ENCODE data around the gene ABCC6. TPM values are rescaled to one million over a fixed set of nuclear protein-coding genes. Genes with fewer than 3 reads are reported as not detected.

Gene ABCC6
- total and polyA plus RNA-seq, 2 donors (not counting 1 experiment from before 2014, with no cell fraction given), result 0.27 TPM; not detected in 1

DNA sequence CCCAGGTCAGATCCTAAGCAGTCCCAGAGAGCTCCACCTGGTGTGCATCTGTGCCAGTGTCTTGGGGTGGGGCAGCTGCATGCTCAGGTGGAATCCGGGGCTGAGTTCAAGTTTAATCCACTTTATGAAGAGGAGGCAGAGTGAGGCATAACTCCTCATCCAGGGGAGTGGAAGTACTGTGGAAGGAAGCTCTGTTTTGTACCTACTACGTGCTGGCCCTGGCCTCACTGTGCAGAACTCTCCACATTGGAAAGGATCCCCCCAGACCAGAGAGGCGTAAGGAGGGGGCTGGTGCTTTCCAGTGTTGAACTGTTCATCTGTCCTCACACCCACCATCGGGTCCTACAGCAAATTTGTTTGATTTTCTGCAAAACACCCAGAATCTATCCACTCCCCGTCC lies 78.0 kb downstream of the ABCC6 start:
- Histone ChIP-seq H3K36me3 (replicated peaks in 1 of 2; ENCODE audit: control extremely low read depth in 1 of 2, control insufficient read depth in 1 of 2, extremely low read depth in 1 of 2, insufficient read depth in 2 of 2, low read length in 1 of 2) (peaks cover 0 to 43% of the 10 kb centered on the region in 2 experiments), H3K9ac (ENCODE audit: low read length) (no peak overlapping the region), H4K20me1 (ENCODE audit: control insufficient read depth, insufficient read depth, low read length, poor library complexity, severe bottlenecking) (no peaks in the 10 kb centered on the region), H3K79me2 (ENCODE audit: control insufficient read depth, insufficient read depth, low read length) (no peaks in the 10 kb centered on the region), H3K4me2 (replicated peaks; ENCODE audit: low read depth, low read length, poor library complexity, severe bottlenecking) (no peak overlapping the region), H3K27me3 (replicated peaks in 1 of 4; ENCODE audit: control extremely low read depth in 1 of 4, control insufficient read depth in 3 of 4, insufficient read depth in 4 of 4, low read length in 3 of 4) (no peaks in the 10 kb centered on the region), H3K9me3 (ENCODE audit: control extremely low read depth in 1 of 3, control insufficient read depth in 2 of 3, insufficient read depth in 1 of 3, low read length in 2 of 3) (no peaks in the 10 kb centered on the region), H3K4me1 (ENCODE audit: control insufficient read depth in 2 of 2, insufficient read depth in 2 of 2, low read length in 2 of 2) (no peaks in the 10 kb centered on the region), H2AFZ (ENCODE audit: insufficient read depth, low read depth, low read length, poor library complexity, severe bottlenecking) (no peak overlapping the region), H3K4me3 (ENCODE audit: control extremely low read depth in 1 of 5, extremely low read depth in 1 of 5, insufficient read depth in 1 of 5, low read depth in 2 of 5, low read length in 4 of 5) (no peak overlapping the region), H3K27ac (ENCODE audit: low read length in 2 of 2) (no peak overlapping the region)
- H3K27me3 Mint-ChIP-seq, result no peaks in the 10 kb centered on the region
- H3K27ac Mint-ChIP-seq, result no peak overlapping the region
- no peak for DNase-seq
- H3K9me3 Mint-ChIP-seq (ENCODE audit: insufficient read depth), result no peaks in the 10 kb centered on the region
- intact Hi-C loops (cut with micrococcal nuclease), result no loop called here
- 98% methylated on average over 5 of the region's 5 CpGs for WGBS (ENCODE audit: insufficient coverage)
- CTCF ChIA-PET, result no interaction called here
- TF ChIP-seq EZH2 (IDR thresholded peaks at IDR 0.05; ENCODE audit: borderline replicate concordance, insufficient read depth, low read depth, low read length, poor library complexity, severe bottlenecking), result no peak
- TF ChIP-seq, protein P1, sequence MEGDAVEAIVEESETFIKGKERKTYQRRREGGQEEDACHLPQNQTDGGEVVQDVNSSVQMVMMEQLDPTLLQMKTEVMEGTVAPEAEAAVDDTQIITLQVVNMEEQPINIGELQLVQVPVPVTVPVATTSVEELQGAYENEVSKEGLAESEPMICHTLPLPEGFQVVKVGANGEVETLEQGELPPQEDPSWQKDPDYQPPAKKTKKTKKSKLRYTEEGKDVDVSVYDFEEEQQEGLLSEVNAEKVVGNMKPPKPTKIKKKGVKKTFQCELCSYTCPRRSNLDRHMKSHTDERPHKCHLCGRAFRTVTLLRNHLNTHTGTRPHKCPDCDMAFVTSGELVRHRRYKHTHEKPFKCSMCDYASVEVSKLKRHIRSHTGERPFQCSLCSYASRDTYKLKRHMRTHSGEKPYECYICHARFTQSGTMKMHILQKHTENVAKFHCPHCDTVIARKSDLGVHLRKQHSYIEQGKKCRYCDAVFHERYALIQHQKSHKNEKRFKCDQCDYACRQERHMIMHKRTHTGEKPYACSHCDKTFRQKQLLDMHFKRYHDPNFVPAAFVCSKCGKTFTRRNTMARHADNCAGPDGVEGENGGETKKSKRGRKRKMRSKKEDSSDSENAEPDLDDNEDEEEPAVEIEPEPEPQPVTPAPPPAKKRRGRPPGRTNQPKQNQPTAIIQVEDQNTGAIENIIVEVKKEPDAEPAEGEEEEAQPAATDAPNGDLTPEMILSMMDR (IDR thresholded peaks at IDR 0.05), result no peak
- no peak for ATAC-seq (ENCODE audit: low read depth)
- H3K4me1 Mint-ChIP-seq, result peaks cover 11% of the 10 kb centered on the region
- POLR2A ChIA-PET, result no interaction called here
- H3K4me3 Mint-ChIP-seq, result no peak overlapping the region

DNA sequence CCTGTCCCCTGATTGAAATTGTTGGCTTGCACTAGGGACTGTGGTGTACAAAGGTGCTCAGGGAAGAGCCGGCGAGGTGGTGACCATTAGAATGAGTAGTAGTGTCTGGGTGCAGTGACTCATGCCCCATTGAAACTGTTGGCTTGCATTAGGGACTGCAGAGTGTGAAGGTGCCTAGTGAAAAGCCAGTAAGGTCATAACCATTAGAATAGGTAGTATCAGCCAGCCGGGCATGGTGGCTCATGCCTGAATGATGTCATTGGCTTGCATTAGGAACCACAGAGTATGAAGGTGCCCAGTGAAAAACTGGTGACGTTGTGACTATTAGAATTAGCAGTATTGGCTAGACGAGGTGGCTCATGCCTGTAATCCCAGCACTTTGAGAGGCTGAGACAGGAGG lies 78.9 kb downstream of the ABCC6 start:
- Histone ChIP-seq H3K27ac (ENCODE audit: low read length in 2 of 2) (no peak overlapping the region), H3K9me3 (ENCODE audit: control extremely low read depth in 1 of 3, control insufficient read depth in 2 of 3, insufficient read depth in 1 of 3, low read length in 2 of 3) (peaks cover 0 to 4% (median 0%) of the 10 kb centered on the region in 3 donors), H3K79me2 (ENCODE audit: control insufficient read depth, insufficient read depth, low read length) (no peaks in the 10 kb centered on the region), H3K4me2 (replicated peaks; ENCODE audit: low read depth, low read length, poor library complexity, severe bottlenecking) (no peak overlapping the region), H3K27me3 (replicated peaks in 1 of 4; ENCODE audit: control extremely low read depth in 1 of 4, control insufficient read depth in 3 of 4, insufficient read depth in 4 of 4, low read length in 3 of 4) (no peaks in the 10 kb centered on the region), H3K36me3 (replicated peaks in 1 of 2; ENCODE audit: control extremely low read depth in 1 of 2, control insufficient read depth in 1 of 2, extremely low read depth in 1 of 2, insufficient read depth in 2 of 2, low read length in 1 of 2) (peaks cover 0 to 51% of the 10 kb centered on the region in 2 experiments), H3K9ac (ENCODE audit: low read length) (no peak overlapping the region), H3K4me1 (ENCODE audit: control insufficient read depth in 2 of 2, insufficient read depth in 2 of 2, low read length in 2 of 2) (no peaks in the 10 kb centered on the region), H4K20me1 (ENCODE audit: control insufficient read depth, insufficient read depth, low read length, poor library complexity, severe bottlenecking) (no peaks in the 10 kb centered on the region), H3K4me3 (ENCODE audit: control extremely low read depth in 1 of 5, extremely low read depth in 1 of 5, insufficient read depth in 1 of 5, low read depth in 2 of 5, low read length in 4 of 5) (no peak overlapping the region), H2AFZ (ENCODE audit: insufficient read depth, low read depth, low read length, poor library complexity, severe bottlenecking) (no peak overlapping the region)
- H3K9me3 Mint-ChIP-seq (ENCODE audit: insufficient read depth), result no peaks in the 10 kb centered on the region
- intact Hi-C loops (cut with micrococcal nuclease), result no loop called here
- DNase-seq (no peak), ATAC-seq (ENCODE audit: low read depth) (no peak)
- no peak for TF ChIP-seq EZH2 (IDR thresholded peaks at IDR 0.05; ENCODE audit: borderline replicate concordance, insufficient read depth, low read depth, low read length, poor library complexity, severe bottlenecking)
- TF ChIP-seq, protein P1 (IDR thresholded peaks at IDR 0.05), result no peak
- ChIA-PET POLR2A (no interaction called here), CTCF (no interaction called here)
- peaks cover 11% of the 10 kb centered on the region for H3K4me1 Mint-ChIP-seq
- no peak overlapping the region for H3K27ac Mint-ChIP-seq
- 97% methylated on average over 5 of the region's 5 CpGs for WGBS (ENCODE audit: insufficient coverage)
- no peak overlapping the region for H3K4me3 Mint-ChIP-seq
- no peaks in the 10 kb centered on the region for H3K27me3 Mint-ChIP-seq
